ENCODE data around the gene DAB2. TPM values are rescaled to one million over a fixed set of nuclear protein-coding genes. Genes with fewer than 3 reads are reported as not detected.

DAB2 gene
- polyA plus RNA-seq, 1 donor from 2014 or later, result 0.63 TPM

DNA sequence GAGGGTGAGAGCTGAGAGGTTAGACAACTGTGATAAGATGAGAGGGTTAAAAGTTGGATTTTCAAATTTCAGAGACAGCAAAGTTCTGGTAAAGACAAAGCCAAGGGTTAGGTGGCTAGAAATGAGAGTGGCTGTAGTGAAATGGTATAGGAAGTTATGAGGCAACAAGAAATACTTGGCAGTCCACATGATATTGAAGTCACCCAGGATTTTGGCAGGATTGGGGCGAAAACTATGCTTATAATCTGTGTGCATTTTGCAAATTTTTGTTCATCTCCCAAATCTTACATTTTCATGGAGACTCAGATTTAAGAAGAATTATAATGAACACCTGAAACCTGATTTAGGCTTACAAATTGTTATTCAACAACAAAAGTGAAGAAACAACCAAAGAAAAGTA, 96.0 kb downstream of the DAB2 start:
- no peaks in the 10 kb centered on the region for H3K9me2 ChIP-seq (ENCODE audit: insufficient read depth, low read length)
- no peaks in the 10 kb centered on the region for H3F3A ChIP-seq (ENCODE audit: insufficient read depth, low read length, poor library complexity, severe bottlenecking)
- H3K9ac ChIP-seq (ENCODE audit: low read length), result no peak overlapping the region
- H3K27me3 ChIP-seq (ENCODE audit: insufficient read depth, low read depth, low read length), result no peaks in the 10 kb centered on the region
- H4K20me1 ChIP-seq (ENCODE audit: insufficient read depth), result no peaks in the 10 kb centered on the region
- no peak overlapping the region for H3K27ac ChIP-seq (ENCODE audit: low read length)
- TF ChIP-seq SMC3 (conservative IDR thresholded peaks at IDR 0.05; ENCODE audit: poor library complexity) (no peak), CTCF (IDR thresholded peaks at IDR 0.05; ENCODE audit: poor library complexity, severe bottlenecking) (no peak), MXI1 (conservative IDR thresholded peaks at IDR 0.05; ENCODE audit: poor library complexity, severe bottlenecking) (no peak), POLR2AphosphoS5 (IDR thresholded peaks at IDR 0.05) (no peak), TAF1 (IDR thresholded peaks at IDR 0.05; ENCODE audit: low read depth) (no peak), EZH2 (IDR thresholded peaks at IDR 0.05; ENCODE audit: borderline replicate concordance, insufficient read depth, low read length, poor library complexity, severe bottlenecking) (no peak), EP300 (conservative IDR thresholded peaks at IDR 0.05; ENCODE audit: poor library complexity, severe bottlenecking) (no peak), RAD21 (conservative IDR thresholded peaks at IDR 0.05) (no peak), REST (IDR thresholded peaks at IDR 0.05; ENCODE audit: borderline replicate concordance) (no peak)
- H3K9me3 ChIP-seq (ENCODE audit: low read length), result no peaks in the 10 kb centered on the region
- no peak overlapping the region for H3K4me2 ChIP-seq (ENCODE audit: low read length)
- H3K79me2 ChIP-seq (replicated peaks; ENCODE audit: insufficient read depth, low read length), result no peaks in the 10 kb centered on the region
- H3K4me3 ChIP-seq (ENCODE audit: low read length), result no peak overlapping the region
- H3K36me3 ChIP-seq (ENCODE audit: insufficient read depth, low read length), result no peaks in the 10 kb centered on the region
- H2AFZ ChIP-seq (ENCODE audit: low read depth, low read length), result no peak overlapping the region

- H3K9ac ChIP-seq (ENCODE audit: low read length), result no peak overlapping the region
- no peaks in the 10 kb centered on the region for H3F3A ChIP-seq (ENCODE audit: insufficient read depth, low read length, poor library complexity, severe bottlenecking)
Measured at GRCh38 chr5:39323542-39323941, 101.2 kb downstream of the DAB2 start.

More at GRCh38 chr5:39323542-39323941, 101.2 kb downstream of the DAB2 start:
- Histone ChIP-seq H3K4me2 (ENCODE audit: low read length) (no peak overlapping the region), H2AFZ (ENCODE audit: low read depth, low read length) (no peak overlapping the region), H3K9me3 (ENCODE audit: low read length) (no peaks in the 10 kb centered on the region), H3K36me3 (ENCODE audit: insufficient read depth, low read length) (no peaks in the 10 kb centered on the region), H3K27me3 (ENCODE audit: insufficient read depth, low read depth, low read length) (no peaks in the 10 kb centered on the region), H3K4me3 (ENCODE audit: low read length) (no peak overlapping the region), H3K79me2 (replicated peaks; ENCODE audit: insufficient read depth, low read length) (no peaks in the 10 kb centered on the region), H3K9me2 (ENCODE audit: insufficient read depth, low read length) (no peaks in the 10 kb centered on the region), H3K27ac (ENCODE audit: low read length) (no peak overlapping the region), H4K20me1 (ENCODE audit: insufficient read depth) (no peaks in the 10 kb centered on the region)
- TF ChIP-seq MXI1 (conservative IDR thresholded peaks at IDR 0.05; ENCODE audit: poor library complexity, severe bottlenecking), result no peak
- TF ChIP-seq SMC3 (conservative IDR thresholded peaks at IDR 0.05; ENCODE audit: poor library complexity), result no peak
- no peak for TF ChIP-seq RAD21 (conservative IDR thresholded peaks at IDR 0.05)
- no peak for TF ChIP-seq REST (IDR thresholded peaks at IDR 0.05; ENCODE audit: borderline replicate concordance)
- no peak for TF ChIP-seq EP300 (conservative IDR thresholded peaks at IDR 0.05; ENCODE audit: poor library complexity, severe bottlenecking)
- no peak for TF ChIP-seq POLR2AphosphoS5 (IDR thresholded peaks at IDR 0.05)
- TF ChIP-seq TAF1 (IDR thresholded peaks at IDR 0.05; ENCODE audit: low read depth), result no peak
- no peak for TF ChIP-seq CTCF (IDR thresholded peaks at IDR 0.05; ENCODE audit: poor library complexity, severe bottlenecking)
- no peak for TF ChIP-seq EZH2 (IDR thresholded peaks at IDR 0.05; ENCODE audit: borderline replicate concordance, insufficient read depth, low read length, poor library complexity, severe bottlenecking)
